NCI-H1930 (cell line): ENCODE measurements around the gene SOX8.
A peak's percentile ranks its signal among the peaks of the same experiment; 100 is the strongest.
"Not testable (repeated sequence)": the region's sequence is repeated elsewhere in the genome, so short reads cannot be mapped to it uniquely, and the experiment has no call there.

Experiments used
- DNase-seq, 2 experiments: peaks; one replicate each; lab custom pipeline; 2025; lab: John Stamatoyannopoulos, UW

Gene SOX8

GRCh38 chr16:955766-956165 lies 25.8 kb upstream of the SOX8 start:
- not testable (repeated sequence) for DNase-seq

- no peak for DNase-seq
These were observed 22.1 kb upstream of the SOX8 start for GRCh38 chr16:959232-960040.

DNA sequence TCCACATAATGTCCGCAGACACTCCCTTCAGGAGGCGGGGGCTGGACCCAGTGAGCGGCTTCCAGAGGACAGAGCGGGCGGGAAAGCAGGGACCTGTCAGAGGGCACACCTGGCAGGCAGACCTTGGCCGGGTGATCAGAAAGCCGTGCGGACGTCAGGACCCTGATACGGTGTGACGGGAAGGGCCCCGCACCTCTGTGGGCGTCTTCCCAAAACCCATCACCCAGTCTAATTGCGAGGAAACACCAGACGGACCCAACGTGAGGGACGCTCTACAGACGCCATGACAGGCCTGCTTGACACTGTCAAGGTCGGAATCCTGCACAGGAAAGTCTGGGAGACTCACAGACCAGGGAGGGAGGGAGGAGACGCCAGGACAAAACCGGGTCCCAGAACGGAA lies 19.2 kb upstream of the SOX8 start:
- no peak for DNase-seq

- DNase-seq, result no peak
These were observed 18.4 kb upstream of the SOX8 start for GRCh38 chr16:962901-963814.

GRCh38 chr16:963913-964312 lies 17.7 kb upstream of the SOX8 start:
- no peak for DNase-seq

DNA sequence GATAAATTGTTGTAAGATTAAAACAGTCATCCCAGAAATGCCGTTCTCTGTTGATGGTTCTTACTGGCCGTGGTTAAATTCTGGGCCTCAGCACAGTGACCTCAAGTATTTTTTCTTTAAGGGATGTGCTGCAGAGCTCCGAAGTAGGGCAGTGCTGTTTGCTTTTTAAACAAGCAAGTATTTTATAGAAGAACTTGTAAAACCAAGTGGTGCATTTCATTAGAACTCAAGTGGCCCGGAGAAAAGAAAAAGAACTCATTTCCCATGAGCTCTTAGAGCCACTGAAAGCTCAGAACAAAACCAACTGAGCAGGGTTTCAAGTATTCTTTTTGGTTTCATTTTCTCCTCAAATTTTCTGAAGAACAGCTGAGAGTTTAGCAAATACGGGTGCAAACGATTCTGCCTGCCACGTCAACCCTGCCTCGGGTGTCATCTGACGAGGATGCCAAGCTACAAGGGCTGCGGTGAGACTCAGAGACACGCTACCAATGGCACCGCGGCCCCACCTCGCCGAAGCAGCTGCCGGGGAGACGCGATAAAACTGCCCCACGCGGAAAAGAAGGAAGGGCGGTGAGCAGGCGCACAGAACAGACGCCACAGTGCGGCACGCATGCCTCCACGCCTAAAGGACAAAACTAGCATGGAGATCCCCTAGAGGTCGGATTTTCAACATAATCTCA lies 17.1 kb upstream of the SOX8 start:
- no peak for DNase-seq

- DNase-seq, result no peak
These were observed 16.6 kb upstream of the SOX8 start for GRCh38 chr16:965036-965395.

GRCh38 chr16:965487-965886 lies 16.1 kb upstream of the SOX8 start:
- DNase-seq, result no peak

DNA sequence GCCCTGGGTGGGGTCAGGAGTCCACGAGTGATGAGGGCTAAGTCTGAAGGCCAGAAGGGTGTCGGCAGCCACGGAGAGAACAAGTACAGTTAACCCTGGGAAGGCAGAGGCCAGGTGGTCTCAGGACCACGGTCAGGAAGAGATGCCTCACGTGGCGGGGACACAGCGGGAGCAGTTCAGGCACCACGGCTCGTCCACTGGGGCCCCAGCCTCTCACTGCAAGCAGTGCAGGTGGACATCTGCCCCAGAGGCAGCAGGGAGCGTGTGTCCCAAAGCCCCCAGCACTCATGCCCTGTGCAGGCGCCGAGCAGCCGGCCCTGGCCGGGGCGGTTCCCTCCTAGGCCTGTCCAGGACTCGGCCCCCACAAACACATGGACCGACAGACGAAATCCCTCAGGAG lies 15.5 kb upstream of the SOX8 start:
- no peak for DNase-seq

DNA sequence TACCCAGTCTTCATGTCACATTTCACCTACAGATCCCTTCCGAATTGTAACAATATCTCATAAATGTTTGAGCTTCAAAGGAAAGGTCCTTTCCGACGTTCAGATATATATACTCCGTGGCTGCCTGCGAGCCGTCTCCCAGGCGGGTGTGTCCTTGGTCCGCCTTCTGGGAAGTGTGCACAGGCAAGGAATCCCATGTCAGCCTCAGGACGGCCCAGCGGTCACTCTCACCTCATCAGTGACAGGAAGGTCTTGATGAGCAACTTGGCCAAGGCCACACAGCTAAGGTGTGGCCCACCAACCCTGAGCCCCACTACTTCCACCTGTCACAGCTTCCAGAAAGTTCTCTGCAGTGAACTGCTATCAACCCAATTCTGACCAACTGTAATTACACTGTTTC lies 15.1 kb upstream of the SOX8 start:
- no peak for DNase-seq

- no peak for DNase-seq
These were observed 14.5 kb upstream of the SOX8 start for GRCh38 chr16:967077-967541.

DNA sequence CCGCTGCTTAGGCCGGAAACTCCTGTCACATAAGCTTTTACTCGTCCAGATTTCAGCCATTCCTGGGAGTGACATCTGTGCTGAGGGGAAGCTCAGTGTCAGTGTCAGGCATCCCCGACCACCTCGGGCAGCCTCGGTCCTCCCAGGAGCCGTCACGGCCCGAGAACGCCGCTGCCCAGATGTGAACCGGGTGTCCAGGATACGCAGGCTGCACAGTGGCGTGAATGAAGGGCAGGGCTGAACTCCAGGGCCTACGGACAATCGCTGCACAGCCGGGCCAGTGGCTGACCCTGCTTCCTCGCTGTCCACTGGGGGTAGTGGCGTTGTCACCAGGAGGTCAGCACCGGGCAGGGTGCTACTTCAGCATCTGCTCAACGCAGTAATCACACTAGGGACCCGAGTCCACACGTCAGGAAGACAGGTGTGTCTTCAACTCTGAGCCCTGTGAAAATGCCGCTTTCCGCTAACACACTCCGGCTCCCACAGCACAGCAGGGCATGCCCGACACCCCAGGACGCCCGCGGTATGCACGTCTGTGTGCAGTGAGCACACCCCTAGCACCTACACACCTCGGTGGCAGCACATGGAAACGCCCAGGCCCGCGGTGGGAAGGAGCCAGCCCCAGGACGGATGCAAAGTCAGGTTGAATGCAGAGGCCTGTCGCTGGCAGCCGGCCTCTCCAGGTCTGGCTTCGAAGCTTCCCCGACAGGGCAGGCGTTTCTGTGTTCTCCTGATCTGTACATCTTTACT lies 13.8 kb upstream of the SOX8 start:
- DNase-seq, result no peak

- DNase-seq, result no peak
These were observed 12.9 kb upstream of the SOX8 start for GRCh38 chr16:968620-969019.

- DNase-seq, result no peak
These were observed 11.8 kb upstream of the SOX8 start for GRCh38 chr16:969508-970385.

DNA sequence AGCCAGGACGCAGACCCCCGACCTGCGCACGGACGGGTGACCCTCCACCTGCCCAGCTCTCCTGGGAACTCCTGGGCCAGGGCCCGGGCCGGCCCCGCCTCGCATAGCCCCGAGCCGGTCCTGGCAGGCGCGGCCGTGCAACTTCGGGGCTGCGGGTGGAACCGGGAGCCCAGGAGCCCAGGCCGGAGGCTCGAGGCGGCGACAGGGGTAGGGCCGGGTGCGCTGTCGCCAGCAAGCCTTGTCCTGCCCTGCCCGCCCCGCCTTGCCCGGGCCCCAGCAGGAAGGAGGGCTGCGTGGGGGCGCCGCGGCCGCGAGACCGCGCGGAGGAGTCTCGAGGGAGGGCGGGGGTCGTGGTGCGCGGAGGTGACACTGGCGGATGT lies 11.2 kb upstream of the SOX8 start:
- no peak for DNase-seq

GRCh38 chr16:970766-971581 lies 10.6 kb upstream of the SOX8 start, which contains the start of gene LMF1:
LMF1 (minus strand) TSS chr16:970984; CDS start chr16:970980, 4 bp downstream.
- peak; percentile 77 to 87 for DNase-seq

DNA sequence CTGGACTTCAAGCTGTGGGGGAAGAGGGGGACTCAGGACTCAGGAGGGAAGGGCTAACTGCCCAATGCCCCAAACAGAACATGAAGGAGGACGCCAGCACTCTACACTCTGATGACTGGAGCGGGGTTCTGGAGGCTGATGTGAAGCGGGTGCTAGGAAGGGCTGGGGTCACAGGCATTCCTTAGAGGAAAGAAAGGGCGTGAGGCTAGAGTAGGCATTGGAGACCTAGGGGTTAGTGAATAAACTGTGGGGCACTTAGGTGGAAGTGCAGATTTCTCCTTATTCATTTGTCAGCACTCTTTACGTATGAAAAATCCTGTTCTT lies 10.0 kb upstream of the SOX8 start:
- DNase-seq, result no peak

- DNase-seq, result no peak
These were observed 9.6 kb upstream of the SOX8 start for GRCh38 chr16:971981-972315.

DNA sequence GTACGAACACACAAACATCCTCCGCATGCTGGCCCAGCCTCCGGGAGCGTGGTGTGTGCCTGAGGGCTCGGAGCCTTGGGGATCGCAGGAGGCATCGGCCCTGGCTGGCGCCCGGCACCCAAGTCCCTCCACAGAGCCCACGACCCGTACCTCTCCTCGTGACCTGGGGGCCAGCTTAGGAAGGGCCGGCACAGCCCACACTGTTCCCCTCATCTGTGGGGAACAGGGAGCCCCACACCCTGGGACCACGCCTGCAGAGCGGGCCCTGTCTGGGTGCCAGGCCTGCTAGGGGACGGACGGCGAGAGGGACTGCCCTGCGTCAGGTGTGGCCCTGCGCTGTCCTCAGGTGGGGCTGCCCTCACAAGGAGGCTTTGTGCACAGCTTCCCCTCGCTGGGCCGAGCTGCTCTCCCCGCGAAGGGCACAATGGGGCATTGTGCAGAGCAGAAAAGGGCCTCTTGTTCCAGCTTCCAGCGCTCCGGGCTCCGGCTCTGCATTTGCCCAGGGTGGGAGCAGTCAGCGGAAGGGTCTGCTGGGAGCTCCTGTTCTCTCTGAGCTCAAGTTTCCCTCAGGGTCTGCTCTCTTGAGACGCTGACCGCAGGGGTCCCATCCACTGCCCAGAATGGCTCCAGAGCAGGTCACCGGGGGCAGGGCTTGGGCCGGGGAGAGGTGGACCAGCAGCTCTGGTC lies 9.1 kb upstream of the SOX8 start:
- DNase-seq, result no peak

DNA sequence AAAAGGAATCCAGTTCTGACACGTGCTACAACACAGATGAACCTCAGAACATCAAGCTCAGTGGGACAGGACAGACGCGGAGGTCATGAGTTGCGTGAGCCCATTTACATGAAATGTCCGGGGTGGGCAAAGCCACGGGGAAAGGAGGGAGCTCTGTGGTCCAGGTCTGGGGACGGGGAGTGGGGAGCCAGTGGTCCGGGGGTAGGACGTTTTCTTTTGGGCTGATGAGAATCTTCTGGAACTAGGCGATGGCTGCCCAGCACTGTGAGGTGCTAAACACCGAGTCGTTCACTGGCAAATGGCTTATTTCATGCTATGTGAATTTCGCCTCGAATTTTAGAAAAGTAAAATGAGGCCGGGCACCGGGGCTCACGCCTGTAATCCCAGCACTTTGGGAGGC lies 8.2 kb upstream of the SOX8 start:
- DNase-seq, result no peak
